NCI-H2029 treated with DMSO at 0.1 percent for 48 hours (cell line): ENCODE results near the gene VPS13C.
"Not testable (repeated sequence)": the region's sequence is repeated elsewhere in the genome, so short reads cannot be mapped to it uniquely, and the experiment has no call there.

Experiments used
- DNase-seq: peaks from one replicate; lab custom pipeline; 2025; lab: John Stamatoyannopoulos, UW

The VPS13C gene

DNA sequence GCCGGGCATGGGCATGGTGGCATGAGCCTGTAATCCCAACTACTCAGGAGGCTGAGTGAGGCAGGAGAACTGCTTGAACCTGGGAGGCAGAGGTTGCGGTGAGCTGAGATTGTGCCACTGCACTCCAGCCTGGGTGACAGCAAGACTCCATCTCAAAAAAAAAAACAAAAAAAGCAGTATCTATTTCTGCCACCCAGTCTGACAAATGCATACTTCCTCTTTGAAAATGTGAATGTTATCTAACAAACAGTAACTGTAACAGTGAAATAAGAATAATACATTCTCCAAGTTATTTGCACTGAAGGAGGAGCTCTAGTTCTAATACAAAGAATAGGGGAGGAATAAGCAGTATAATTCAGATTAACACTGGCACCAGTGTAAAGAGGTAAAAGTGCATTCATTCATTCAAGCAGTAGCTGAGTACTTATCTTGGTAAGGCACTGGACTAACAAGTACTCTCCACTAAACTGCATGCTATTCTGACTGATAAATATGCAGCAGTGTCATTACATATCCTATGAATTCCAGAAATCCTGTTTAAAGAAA lies 12.9 kb downstream of the VPS13C start:
- DNase-seq: no peak

GRCh38 chr15:62046078-62046743 lies 14.0 kb downstream of the VPS13C start:
- DNase-seq: no peak

DNA sequence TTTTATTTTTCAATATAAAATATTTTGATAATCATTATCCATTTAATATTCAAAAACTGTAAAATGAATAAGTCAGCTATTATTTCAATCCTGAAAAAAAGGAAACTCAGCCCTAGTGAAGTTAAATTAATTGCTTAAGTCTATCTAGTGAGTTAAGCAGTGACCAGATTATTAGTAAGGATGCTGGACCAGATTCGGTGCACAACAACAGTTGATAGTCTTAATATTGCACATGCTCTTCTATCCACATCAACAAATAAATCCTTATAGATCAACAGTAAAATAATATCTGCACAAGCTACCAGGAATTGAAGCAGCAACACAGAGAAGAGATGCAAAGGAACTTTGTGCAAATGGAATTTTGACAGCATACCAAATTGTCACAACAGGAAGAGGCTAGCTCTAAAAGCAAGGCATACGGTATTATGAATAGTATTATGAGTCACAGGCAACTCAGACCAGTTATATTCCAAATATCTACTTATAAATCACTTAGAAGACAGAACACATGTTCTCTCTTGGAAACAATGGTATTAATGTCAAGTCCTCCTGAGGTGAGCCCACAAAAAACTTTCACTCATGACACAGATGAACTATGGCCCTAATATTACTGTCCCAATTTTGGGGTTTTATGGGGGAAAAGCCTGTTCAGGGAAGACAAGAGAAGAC lies 24.9 kb downstream of the VPS13C start:
- no peak for DNase-seq

- no peak for DNase-seq
These were observed 32.3 kb downstream of the VPS13C start for GRCh38 chr15:62027916-62028315.

DNA sequence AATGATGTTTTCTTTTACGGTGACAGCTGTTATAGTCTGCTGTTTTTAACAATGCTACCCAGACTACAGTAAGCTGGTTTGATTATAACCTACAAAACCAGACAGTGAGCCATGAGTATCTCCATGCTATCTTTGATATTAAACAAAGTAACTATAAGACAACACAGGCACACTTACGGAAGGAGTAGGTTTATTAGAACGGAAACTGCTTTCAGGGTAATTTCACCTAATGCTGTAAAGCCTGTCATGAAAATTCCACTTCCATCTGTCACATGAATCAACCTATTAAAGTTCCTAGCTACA lies 33.0 kb downstream of the VPS13C start:
- DNase-seq: no peak

DNA sequence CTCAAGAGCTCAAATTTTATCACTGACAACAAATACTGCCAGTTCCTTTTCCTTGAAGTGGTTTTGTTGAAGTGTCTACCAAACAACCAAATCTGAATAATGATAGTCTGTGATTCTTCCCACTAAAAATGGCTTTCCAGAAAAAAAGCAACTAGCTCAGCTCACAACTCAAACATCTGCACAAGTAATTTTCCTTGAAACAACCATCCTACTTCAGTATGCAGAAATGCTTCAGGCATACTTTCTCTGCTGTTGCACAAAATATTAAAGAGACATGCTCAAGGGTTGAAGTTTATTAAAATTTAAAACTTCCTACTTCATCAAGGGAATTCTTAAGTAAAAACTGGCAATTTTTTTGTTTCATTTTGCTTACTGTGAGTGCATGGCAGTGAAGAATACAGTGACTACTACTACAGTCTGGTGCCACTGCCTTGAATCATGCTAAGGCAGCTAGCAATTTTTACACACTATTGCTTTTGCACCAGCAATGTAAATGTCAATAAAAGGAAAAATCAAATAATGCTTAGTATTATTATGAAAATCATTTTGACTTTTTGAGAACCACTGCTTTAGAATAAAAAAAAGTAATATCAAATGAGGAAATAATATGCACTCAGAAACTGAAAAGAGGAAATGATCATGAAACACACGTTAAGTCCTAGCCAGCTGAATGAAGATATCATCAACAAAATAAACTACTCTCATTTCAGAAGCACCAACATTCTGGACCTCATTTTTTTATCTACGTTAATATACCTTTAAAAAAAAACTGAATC lies 33.6 kb downstream of the VPS13C start:
- DNase-seq: no peak

DNA sequence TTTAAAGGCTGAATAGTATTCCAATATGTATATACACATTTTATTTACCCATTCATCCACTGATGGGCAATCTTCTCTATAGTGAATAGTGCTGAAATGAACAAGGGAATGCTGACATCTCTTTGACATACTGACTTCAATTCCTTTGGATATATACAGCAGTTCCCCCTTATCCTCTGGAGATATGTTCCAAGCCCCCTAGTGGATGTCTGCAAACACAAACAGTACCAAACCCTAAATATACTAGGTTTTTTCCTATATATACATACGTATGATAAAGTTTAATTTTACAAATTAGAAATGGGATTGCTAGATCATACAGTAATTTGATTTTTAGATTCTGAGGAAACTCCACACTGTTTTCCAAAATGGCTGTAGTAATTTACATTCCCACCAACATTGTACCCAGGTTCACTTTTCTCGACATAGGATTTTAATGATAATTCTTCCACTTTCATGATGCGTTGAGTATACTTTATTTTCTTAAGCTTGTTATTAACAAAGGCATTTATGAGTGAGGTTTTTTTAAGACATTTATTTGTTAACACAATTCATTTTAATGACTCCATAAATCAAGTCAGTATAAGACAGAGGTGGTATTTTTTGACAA lies 38.2 kb downstream of the VPS13C start:
- DNase-seq: no peak

- DNase-seq: no peak
These were observed 39.6 kb downstream of the VPS13C start for GRCh38 chr15:62020576-62021160.

GRCh38 chr15:62005354-62005753 lies 54.9 kb downstream of the VPS13C start:
- not testable (repeated sequence) for DNase-seq

GRCh38 chr15:61997786-61998185 lies 62.5 kb downstream of the VPS13C start:
- DNase-seq: no peak

- DNase-seq: no peak
These were observed 64.1 kb downstream of the VPS13C start for GRCh38 chr15:61996056-61996635.

- no peak for DNase-seq
These were observed 66.0 kb downstream of the VPS13C start for GRCh38 chr15:61994216-61994615.

DNA sequence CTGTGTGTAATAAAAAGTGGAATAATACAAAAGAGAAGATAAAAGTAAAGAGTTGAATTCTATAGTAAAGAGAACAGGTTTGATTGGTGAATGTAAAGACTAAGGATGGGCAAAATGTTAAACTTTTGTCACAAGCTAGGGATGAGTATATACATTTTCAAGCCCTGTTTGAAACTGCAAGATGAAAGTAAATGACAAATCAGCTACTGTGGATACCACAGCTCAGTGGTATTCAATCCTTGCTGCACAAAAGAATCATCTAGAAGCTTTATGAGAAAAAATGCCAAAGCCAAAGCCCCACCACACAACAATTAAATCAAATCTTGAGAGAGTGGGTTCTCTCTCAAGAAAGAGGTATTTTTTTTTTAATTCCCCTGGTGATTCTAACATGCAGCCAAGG lies 67.7 kb downstream of the VPS13C start:
- no peak for DNase-seq

- DNase-seq: no peak
These were observed 70.6 kb downstream of the VPS13C start for GRCh38 chr15:61989667-61990066.

DNA sequence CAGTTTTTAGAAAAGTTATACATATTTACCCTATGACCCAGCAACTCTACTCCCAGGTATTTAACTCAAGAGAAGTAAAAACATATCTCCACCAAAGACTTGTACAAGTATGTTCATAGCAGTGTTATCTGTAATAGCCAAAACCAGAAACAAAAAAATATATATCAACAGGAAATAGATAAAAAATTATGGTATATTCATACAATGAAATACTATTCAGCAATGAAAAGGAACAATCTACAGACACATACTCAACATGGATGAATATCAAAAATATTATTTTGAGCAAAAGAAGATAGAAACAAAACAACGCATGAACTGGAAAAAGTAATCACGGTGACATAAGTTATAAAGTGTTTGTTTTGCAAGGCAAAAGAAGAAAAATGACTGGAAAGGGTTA lies 72.4 kb downstream of the VPS13C start:
- no peak for DNase-seq

GRCh38 chr15:61983081-61983480 lies 77.2 kb downstream of the VPS13C start:
- no peak for DNase-seq

DNA sequence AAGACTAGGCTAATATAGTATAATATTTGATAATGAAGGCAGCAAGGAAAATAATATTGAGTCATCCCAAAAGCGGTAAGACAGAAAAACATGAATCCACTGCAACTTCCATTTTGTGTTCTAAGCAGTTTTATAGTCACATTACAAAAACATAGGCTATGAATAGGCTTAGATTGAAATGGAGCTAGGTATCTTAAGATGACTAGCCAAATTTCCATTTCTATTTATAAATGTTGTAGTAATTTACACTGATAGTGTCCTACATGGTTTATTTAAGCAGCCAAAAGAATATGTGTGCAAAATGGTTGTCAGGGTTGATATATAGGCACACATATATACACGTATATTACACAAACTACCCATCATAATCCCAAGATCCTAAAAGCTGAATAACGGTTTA lies 82.0 kb downstream of the VPS13C start:
- no peak for DNase-seq

DNA sequence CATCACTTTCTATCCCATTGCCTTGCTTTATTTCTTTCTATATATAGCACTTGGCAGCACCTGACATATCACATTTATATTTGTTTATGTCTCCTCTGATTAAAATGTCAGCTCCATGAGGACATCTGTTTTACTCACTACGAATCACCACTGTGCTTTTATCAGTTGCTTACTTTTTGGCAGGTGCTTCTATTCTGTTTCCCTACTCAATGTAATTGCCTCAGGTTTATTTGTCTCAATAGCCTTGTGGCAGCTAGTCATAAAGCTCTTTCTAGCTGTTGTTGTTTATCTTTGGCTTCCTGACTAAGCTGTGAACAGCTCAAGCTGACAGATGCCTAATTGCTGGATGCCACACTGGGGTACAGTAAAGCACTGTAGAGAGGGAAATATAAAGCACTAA lies 85.5 kb downstream of the VPS13C start:
- DNase-seq: peak; percentile 45

DNA sequence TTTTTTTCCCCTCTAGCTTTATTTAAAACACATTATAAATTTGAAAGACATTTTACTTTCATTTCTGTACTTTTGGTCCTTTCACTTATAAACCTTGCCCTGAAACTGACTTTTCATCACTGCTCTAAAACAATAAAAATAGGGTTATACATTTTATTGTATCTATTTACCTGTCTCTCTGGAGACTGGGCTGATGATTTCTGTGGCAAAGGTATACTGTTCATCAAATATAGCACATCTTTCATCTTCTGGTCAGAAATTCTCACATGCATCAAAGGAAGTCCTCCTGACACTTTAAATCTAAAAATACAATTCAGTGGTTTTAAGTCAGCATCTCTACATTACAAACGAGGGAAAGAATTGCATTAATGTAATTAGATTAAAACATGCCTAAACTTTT lies 86.1 kb downstream of the VPS13C start:
- no peak for DNase-seq

DNA sequence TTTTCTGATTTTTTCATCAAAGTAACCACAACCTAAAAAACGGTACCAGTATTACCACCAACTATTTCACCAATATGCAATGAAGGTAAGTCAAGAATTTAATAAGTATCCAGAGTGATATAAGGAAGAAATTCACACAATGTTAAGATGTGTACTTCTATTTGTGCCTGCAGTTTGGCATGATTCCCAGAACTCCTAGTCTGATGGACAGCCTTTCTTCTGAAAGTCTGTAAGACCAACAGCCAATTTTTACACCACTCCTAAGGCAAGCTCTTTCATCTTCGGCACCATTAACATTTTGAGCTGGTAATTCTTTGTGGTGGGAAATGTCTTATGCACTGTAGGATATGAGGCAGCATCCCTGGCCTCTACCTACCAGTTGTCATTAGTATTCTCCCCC lies 108.3 kb downstream of the VPS13C start:
- no peak for DNase-seq

GRCh38 chr15:61946778-61947177 lies 113.5 kb downstream of the VPS13C start:
- no peak for DNase-seq

DNA sequence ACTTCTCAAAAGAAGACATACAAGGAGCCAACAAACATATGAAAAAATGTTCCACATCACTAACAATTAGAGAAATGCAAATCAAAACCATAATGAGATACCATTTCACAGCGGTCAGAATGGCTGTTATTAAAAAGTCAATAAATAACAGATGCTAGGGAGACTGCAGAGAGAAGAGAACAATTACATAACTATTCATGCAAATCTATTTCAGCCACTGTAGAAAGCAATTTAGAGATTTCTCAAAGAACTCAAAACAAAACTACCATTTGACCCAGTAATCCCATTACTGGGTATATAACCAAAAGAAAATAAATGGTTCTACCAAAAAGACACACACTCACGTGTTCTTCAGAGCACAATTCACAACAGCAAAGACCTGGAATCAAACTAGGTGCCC lies 116.3 kb downstream of the VPS13C start:
- no peak for DNase-seq
